ENCODE data around the gene LRP6.

GRCh38 chr12:12212769-12213168 lies 54.1 kb downstream of the LRP6 start:
- TF ChIP-seq CTCF (IDR thresholded peaks at IDR 0.05 in 4 of 5, conservative IDR thresholded peaks at IDR 0.05 in 1 of 5) = no peak
- no peak for TF ChIP-seq POLR2A (IDR thresholded peaks at IDR 0.05)
